GM12873 (cell line): Measurements from ENCODE around the gene SLC9A3.

ENCODE experiments used
- TF ChIP-seq, protein P1 (sequence below): IDR thresholded peaks from 2 replicates; pipeline ENCODE4 v1.5.1; 2012; ENCODE audit warnings: low read depth, mild to moderate bottlenecking, moderate library complexity, low read length, control low read depth; ENCODE audit not compliant: insufficient read depth; ENCODE audit errors: missing control alignments

Gene SLC9A3

DNA sequence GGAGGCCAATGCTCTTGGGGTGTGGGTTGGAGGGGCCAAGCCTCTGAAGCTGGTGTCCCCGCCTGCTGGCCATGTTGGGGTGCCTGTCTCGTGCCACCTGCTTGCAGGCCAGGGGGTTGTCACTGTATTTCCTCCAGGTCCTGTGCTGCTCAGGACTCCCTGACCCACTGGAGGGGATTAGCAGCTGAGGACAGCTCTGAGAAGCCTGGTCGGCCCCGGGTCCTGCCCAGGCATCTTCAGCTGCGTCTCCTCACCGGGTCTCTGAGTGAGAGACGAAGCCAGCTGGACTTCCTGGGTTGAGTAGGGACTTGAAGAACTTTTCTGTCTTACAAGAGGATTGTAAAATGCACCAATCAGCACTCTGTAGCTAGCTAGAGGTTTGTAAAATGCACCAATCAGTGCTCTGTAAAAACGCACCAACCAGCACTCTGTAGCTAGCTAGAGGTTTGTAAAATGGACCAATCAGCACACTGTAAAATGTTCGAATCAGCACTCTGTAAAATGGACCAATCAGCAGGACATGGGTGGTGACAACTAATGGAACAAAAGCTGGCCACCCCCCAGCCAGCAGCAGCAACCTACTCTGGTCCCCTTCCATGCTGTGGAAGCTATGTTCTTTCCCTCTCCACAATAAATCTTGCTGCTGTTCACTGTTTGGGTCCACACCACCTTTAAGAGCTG is 20.6 kb upstream of the SLC9A3 start:
- TF ChIP-seq, protein P1, sequence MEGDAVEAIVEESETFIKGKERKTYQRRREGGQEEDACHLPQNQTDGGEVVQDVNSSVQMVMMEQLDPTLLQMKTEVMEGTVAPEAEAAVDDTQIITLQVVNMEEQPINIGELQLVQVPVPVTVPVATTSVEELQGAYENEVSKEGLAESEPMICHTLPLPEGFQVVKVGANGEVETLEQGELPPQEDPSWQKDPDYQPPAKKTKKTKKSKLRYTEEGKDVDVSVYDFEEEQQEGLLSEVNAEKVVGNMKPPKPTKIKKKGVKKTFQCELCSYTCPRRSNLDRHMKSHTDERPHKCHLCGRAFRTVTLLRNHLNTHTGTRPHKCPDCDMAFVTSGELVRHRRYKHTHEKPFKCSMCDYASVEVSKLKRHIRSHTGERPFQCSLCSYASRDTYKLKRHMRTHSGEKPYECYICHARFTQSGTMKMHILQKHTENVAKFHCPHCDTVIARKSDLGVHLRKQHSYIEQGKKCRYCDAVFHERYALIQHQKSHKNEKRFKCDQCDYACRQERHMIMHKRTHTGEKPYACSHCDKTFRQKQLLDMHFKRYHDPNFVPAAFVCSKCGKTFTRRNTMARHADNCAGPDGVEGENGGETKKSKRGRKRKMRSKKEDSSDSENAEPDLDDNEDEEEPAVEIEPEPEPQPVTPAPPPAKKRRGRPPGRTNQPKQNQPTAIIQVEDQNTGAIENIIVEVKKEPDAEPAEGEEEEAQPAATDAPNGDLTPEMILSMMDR: no peak

DNA sequence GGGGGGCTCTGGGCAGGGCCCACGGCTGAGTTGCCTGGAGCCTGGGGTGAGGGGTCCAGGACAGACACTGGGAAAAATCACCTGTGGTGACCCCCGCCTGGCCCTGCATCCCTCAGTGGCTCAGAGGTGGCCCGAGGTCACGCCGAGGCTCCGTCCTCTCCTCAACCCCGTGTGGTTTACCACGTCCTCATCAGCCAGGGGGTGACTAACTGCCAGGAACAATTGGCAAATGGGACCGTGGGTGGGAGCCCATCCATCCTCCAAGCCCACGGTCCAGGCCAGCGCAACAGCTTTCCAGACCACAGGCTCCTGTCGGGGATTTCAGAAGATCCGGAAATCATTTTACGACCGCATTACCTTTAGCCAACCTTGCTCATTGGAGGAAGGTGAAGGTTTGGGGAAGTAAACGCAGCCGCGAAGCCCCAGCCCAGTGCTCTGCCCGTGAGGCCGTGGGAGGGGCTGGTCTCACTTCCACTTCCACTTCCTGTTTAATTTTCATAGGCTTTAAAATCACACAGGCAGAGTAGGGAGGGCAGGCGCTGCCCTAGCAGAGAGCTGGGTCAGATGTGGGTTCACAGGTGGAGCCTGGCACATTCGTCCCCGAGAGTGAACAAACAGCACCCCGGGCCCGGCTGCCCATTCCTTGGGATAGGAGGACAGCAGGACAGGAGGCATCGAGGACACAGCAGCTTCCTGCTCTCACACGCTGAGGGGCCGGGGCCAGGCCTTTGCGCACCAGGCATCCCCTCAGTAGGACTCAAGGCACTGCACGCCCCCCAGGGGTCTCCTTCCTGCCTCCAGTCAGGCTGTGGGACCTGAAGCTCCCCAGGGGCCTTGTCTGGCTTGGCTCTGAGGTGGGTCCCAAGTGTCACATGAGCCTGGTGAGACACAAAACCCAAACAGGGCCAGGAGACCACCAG is 19.8 kb upstream of the SLC9A3 start:
- TF ChIP-seq, protein P1: no peak

DNA sequence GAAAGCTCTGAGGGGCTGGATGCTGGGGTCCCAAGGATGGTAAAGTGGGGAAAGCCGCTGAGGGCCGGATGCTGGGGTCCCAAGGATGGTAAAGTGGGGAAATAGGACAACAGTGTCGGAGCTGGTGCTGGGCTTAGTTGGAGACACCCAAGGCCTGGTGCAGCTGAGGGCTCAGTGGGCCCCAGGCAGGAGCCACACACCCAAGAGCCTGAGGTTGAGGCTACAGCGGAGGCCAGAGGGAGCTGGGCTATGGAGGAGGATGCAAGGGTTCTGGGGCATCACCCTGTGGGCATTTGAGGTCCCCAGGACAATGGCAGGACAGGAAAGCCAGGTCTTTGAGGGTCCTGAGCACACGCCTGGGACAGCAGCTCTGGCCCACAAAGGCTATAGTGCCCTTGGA is 19.1 kb upstream of the SLC9A3 start:
- TF ChIP-seq, protein P1: no peak

DNA sequence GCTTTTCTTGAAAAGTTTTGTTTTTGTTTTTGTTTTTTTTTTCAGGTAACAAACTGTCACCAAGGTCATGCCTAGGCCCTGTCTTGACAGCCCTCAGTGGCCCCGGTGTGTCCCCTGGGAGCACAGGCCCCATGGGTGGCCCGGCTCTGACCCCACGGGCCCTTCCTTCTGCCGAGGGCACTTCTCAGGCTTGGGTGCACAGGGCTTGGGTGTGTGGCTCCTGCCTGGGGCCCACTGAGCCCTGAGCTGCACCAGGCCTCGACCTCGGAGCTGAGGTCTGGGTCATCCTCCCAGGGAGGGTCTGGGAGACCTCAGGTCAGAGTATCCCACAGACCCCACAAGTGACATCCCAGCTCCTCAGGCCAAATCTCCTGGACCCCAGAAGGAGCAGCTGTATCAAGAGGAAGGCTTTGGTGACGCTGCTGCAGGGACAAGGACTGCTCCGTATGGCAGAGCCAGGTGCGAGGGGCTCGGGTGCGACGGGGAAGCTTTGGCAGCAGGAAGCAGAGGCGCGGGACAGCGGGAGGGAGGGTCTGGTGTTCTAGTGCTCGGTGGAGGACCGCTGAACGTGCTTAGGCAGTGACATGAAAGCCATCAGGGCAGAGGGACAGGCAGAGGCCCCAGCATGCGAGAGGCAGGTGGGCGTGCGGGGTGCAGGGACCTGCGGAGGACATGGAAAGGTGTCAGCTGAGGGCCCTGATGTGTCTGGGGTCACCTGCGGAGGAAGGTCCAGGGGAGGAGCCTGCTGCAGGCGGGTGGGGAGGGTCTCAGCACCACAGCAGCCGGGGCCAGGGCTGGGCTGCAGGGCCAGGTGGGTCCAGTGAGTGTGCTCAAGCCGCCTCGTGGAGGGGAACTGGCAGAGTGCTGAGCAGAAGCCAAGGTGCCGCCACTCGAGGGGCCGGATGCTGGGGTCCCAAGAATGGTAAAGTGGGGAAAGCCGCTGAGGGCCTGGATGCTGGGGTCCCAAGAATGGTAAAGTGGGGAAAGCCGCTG is 18.4 kb upstream of the SLC9A3 start:
- TF ChIP-seq, protein P1: no peak

DNA sequence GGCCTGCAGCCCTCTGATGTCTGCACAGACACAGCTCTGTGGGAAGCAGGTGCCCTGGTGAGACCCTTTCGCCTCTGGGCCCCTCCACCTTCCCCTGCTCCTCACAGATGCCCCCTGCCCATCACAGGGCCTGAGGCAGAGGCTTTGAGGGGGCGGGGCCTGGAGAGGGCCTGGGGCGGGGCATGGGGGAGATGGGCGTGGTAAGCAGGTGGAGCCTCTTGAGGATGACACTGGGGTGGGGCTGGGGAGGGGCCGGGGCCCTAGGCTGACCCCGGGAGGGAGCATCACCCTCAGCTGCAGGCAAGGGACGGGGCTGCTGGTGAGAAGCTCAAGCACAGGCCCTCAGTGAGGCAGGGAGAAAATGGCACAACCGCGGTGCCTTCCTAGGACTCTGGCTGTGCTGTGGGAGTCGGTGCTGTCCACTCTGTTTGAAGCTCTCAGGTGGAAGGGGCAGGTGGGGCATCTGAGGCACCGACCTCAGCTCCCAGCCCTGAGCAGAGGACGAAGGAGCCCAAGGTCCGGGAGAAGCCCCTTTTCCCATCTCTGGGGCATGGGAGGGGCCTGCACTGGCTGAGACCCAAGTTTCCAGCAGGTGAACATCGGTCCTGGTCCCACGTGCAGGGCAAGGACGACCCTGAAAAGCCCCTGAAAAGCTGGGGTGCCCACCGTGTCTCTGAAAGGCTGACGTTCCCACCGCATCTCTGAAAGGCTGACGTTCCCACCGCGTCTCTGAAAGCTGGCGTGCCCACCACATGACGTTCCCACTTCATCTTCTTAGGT is 17.5 kb upstream of the SLC9A3 start:
- TF ChIP-seq, protein P1: no peak

DNA sequence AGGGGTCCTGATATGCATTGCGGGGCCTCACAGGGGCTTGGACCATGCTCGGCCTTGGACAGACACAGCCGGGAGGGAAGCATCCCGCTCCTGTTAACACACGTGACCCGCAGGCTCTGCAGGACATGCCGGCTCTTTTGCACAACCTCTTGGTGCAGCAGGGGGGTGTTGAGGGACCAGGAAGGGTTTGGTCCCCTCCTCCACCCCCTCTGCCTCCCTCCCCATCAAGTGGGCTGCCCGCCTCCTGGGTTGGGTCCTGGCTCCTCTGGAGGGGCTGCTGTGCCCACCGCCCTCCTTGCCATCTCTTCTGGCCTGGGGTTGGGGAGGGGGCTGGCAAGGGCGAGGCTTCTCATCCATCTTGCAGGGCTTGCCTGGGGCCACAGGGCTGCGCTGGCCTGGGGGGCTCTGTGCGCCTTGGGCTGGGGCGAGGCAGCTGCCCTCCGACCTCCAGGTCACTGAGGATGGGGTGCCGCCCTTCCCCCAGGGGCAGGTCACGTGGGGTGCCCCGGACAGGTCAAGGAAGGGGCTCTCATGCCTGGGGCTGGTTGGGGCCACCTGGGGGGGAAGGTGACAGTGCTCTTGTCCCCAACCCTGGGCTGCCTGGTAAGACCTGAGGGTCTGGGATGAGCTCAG is 16.8 kb upstream of the SLC9A3 start:
- TF ChIP-seq, protein P1: no peak
